HCT116 (cell line): ENCODE results near the gene S100PBP.

Experiments used
- EGR1 ChIP-seq: IDR thresholded peaks from 2 replicates; pipeline ENCODE4 v1.6.1; 2012; ENCODE audit warnings: low read depth
- POLR2A ChIP-seq: IDR thresholded peaks from 2 replicates; pipeline ENCODE4 v1.7.0; 2011; ENCODE audit warnings: borderline replicate concordance; ENCODE audit not compliant: insufficient read depth, insufficient read length; ENCODE audit errors: extremely low read depth
- RAD21 ChIP-seq: IDR thresholded peaks from 2 replicates; pipeline ENCODE4 v1.6.1; 2012; ENCODE audit warnings: low read depth, mild to moderate bottlenecking
- ZFX ChIP-seq: fragments of 450-650 bp; IDR thresholded peaks from 2 replicates; pipeline ENCODE4 v1.6.1; 2017

- TF ChIP-seq RAD21 = no peak
- TF ChIP-seq ZFX = no peak
- no peak for TF ChIP-seq POLR2A
- no peak for TF ChIP-seq EGR1
These were observed 45.0 kb upstream of the S100PBP start for GRCh38 chr1:32772281-32773017.
